Endothelial cell of umbilical vein (primary cell): Measurements from ENCODE around the gene GMNN.

Experiments used
- CTCF ChIP-seq, 2 donors: IDR thresholded peaks; 1 replicate in 1 of 2; 2 replicates in 1 of 2; pipeline ENCODE4 v1.5.1; 2011; ENCODE audit warnings: low read length in 2 of 2, mild to moderate bottlenecking in 2 of 2, moderate library complexity in 2 of 2, control low read depth in 1 of 2, inconsistent platforms in 1 of 2, low read depth in 1 of 2; ENCODE audit not compliant: insufficient read depth in 1 of 2; ENCODE audit errors: extremely low read depth in 1 of 2
- POLR2A ChIP-seq: IDR thresholded peaks from 2 replicates; pipeline ENCODE4 v1.6.1; 2012; ENCODE audit warnings: low read depth, mild to moderate bottlenecking, control low read depth, low read length

- TF ChIP-seq POLR2A: no peak
- TF ChIP-seq CTCF (IDR thresholded peaks at IDR 0.05; ENCODE audit: extremely low read depth in 1 of 2, insufficient read depth in 1 of 2, low read depth in 1 of 2, low read length in 2 of 2): no peak
Measured at GRCh38 chr6:24734166-24734565, 40.6 kb upstream of the GMNN start.
